Activated CD4-positive, alpha-beta T cell treated with anti-CD3 and anti-CD28 coated beads, Interleukin-2, amount 50 U/mL, for 16 hours (primary cell): Measurements from ENCODE around the gene MEIS1.
A peak's percentile ranks its signal among the peaks of the same experiment; 100 is the strongest.

Source experiments
- DNase-seq: peaks from one replicate; pipeline ENCODE4 v3.0.0-alpha.2; 2020

The MEIS1 gene

GRCh38 chr2:66431846-66432587, 2.9 kb upstream of the MEIS1 start:
- DNase-seq, result no peak

- peak; percentile 32 for DNase-seq
These were observed 1.9 kb upstream of the MEIS1 start for GRCh38 chr2:66432801-66433694.

DNA sequence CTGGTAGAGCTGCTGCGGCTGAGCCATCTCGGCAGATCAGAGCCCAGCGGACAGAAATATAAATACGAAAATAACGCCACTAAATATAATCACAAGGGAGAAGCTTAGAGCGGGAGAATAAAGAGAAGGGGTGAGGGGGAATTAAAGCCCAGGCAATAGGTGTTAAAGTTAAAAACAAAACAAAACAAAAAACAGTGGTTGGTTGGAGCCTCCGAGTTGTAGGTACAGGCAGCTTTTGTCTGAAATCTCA, 1.3 kb upstream of the MEIS1 start:
- no peak for DNase-seq

- DNase-seq, result peak; percentile 24
These were observed 813 bp upstream of the MEIS1 start for GRCh38 chr2:66433945-66434678.

DNA sequence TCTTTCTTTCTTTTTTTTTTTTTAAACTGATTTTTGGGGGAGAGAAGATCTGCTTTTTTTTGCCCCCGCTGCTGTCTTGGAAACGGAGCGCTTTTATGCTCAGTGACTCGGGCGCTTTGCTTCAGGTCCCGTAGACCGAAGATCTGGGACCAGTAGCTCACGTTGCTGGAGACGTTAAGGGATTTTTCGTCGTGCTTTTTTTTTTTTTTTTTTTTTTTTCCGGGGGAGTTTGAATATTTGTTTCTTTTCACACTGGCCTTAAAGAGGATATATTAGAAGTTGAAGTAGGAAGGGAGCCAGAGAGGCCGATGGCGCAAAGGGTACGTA, 587 bp downstream of the MEIS1 start:
- no peak for DNase-seq

DNA sequence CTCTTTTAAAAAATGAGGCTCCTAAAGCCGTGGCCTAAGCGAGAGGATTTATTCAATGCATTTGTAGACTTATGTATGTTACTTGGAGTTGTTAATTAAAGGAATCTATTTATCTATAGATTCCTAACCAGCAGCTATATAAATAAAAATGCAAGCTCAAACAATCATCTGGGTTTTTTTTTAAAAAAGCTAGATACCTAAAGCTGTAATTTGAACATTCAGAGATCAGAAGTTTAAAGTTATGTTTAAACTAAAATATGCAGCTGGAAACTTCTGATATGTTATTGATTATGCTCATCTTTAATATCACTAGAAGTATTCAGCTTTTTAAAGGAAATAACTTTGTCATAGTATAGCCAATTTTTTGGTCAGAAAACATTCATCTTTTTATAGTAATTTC, 1.0 kb downstream of the MEIS1 start:
- DNase-seq, result no peak

GRCh38 chr2:66436581-66437001, 1.7 kb downstream of the MEIS1 start:
- DNase-seq, result no peak

DNA sequence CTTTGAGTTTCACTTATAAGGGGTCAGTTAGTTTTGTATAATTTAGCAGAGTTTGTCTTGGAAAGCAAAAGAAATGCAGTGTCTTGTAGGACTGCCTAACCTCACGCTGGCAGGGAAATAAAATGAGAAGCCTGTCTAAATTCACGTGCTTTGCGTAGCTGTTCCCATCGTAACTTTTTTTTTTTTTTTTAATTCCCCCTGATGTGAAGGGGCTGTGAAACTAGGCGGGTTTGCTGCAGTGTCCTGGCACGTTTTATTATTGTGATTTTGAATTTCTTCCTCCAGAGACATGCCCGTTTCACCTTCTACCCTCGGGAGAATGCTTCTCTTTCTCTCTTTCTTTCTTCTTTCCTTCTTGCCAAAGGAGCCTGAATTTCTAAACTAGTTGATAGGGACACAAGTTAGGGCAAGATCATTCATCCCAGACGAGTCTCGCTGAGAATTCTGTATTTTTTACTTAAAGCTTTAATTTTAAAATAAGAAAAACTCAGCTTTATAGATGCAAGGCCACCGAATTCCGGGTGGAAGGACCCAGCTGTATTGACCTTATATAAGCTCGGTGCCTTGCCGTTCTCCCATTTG, 2.3 kb downstream of the MEIS1 start:
- no peak for DNase-seq

DNA sequence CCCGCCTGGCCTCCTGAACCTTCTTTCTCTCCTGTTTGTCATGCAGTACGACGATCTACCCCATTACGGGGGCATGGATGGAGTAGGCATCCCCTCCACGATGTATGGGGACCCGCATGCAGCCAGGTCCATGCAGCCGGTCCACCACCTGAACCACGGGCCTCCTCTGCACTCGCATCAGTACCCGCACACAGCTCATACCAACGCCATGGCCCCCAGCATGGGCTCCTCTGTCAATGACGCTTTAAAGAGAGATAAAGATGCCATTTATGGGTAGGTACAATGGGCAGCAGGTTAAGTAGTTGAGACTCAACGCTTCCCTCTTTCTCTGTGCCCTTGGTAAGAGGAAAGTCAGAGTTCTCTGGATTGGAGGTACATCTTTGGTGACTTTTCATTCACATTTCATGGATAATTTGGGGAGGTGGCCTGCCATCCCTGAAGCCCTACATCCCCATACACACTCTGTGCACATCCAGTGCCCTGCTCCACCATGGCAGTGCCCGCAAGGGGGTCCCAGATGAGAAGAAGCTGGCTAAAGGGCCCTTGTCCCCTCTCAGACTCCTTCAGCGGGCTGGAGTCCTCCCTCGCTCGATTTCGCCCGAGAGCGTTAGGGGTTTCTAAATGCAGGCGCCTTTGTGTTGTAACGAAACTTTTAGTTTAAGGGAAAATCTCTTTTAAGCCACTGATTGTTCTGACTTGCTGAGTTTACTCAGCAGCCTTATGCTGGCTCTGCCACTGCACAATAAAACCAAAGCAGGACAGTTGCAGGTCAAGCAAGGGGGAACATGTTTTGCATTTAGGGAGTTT, 3.0 kb downstream of the MEIS1 start:
- DNase-seq, result no peak

DNA sequence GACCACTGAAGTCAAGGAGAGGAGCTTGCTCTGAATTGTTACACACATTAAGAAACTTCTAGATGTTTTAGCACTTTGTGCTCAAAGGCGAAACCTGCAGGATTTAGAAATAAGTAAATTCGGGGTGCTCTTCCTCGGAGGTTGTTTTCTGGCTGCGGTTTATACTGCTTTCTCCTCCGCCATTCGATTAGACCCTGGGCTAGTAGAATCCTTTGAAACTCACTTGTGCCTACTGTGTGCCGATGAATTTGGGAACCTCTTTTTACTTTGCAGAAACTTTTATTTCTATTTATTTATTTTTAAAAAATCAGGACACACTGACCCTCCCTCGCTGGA, 3.5 kb downstream of the MEIS1 start:
- no peak for DNase-seq

- DNase-seq, result no peak
These were observed 4.2 kb downstream of the MEIS1 start for GRCh38 chr2:66438891-66439811.

GRCh38 chr2:66439812-66440542, 5.1 kb downstream of the MEIS1 start:
- DNase-seq, result no peak

DNA sequence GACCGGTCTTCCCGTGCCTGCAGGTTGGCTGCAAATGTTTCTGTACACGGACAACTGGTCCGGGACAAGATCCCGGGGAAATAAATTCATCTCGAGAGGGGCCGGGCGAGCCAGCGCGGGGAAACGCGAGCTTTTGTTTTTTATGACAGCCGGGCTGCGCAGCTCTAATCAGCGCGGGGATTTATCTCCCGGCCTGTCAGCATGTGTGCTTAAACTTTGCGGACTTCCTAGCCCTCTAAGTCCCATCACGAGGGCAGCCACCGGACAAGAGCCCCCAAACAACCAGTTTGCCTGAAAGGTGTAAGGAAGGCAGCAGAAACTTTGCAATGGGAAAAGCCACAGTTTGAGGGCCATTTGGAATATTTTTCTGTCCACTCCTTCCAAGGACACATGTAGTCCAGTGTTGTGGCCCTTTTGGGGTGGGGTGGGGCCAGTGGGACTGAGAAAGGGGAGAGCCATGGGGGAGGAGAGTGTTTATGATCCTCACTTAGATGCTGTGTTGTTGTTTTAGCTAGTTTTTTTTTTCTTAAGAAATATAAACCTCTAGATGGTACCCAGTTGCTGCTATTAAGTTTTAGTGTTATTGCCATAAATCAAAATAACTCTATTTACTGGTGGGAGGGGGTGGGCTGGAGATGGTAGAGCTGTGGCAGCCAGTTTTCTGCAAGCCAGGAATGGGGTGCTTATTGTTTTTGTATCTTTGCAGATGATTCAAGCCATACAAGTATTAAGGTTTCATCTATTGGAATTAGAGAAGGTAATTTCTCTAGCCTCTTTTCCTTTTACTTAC, 6.0 kb downstream of the MEIS1 start:
- DNase-seq, result no peak

- DNase-seq, result no peak
These were observed 6.8 kb downstream of the MEIS1 start for GRCh38 chr2:66441581-66442320.

DNA sequence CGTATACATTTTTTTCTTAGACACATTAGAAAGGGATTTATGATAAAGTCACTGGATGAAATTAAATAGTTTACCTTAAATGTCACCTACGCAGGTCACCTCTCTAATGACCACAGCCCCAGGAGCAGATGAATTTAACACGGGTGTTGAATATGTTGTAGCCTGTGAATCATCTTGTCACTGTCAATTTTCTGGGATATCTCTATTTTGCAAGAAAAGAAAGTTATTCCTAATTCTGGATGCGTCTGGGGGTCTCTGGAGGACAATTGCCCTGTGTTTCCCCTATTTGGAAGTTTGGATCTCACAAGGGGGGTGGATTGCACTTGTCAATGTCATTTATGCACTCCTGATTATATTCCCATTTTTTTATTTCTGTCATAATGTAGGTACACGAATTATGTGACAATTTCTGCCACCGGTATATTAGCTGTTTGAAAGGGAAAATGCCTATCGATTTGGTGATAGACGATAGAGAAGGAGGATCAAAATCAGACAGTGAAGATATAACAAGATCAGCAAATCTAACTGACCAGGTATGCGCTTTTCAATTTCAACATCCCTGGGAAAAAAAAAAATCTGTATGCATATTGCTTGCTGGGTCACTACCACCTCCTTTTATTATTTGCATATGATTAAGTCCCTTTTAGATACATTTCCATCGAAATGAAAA, 7.7 kb downstream of the MEIS1 start:
- DNase-seq, result no peak

GRCh38 chr2:66443186-66443978, 8.5 kb downstream of the MEIS1 start:
- no peak for DNase-seq

GRCh38 chr2:66443979-66444861, 9.3 kb downstream of the MEIS1 start:
- no peak for DNase-seq
